22Rv1 (cell line): Measurements from ENCODE around the gene SPOCK1.

Experiments
- ZFX ChIP-seq: fragments of 450-650 bp; IDR thresholded peaks from 2 replicates; pipeline ENCODE4 v1.6.1; 2017; ENCODE audit warnings: antibody characterized with exemption, borderline replicate concordance
- TF ChIP-seq, protein P1 (sequence below): fragments of 450-650 bp; IDR thresholded peaks from 2 replicates; pipeline ENCODE4 v1.5.1; 2017; ENCODE audit warnings: mild to moderate bottlenecking

DNA sequence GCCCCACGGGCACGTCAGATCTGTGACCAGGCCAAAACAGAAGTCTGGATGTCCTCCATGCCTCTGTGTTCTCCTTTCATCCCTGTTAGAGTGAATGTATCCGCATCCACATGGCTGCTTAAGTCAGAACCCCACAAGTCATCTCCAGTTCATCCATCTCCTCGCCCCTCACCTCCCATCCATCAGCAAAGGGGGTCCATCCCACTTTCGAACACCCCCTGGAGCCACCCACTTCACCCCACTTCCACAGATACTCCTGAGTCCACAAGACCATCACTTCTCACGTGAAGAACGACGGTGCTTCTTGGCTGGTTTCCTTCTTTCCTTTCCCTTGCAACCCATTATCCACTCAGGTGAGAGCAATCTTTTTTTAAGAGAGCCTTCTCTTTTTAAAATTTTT, 3.5 kb upstream of the SPOCK1 start:
- TF ChIP-seq, protein P1, sequence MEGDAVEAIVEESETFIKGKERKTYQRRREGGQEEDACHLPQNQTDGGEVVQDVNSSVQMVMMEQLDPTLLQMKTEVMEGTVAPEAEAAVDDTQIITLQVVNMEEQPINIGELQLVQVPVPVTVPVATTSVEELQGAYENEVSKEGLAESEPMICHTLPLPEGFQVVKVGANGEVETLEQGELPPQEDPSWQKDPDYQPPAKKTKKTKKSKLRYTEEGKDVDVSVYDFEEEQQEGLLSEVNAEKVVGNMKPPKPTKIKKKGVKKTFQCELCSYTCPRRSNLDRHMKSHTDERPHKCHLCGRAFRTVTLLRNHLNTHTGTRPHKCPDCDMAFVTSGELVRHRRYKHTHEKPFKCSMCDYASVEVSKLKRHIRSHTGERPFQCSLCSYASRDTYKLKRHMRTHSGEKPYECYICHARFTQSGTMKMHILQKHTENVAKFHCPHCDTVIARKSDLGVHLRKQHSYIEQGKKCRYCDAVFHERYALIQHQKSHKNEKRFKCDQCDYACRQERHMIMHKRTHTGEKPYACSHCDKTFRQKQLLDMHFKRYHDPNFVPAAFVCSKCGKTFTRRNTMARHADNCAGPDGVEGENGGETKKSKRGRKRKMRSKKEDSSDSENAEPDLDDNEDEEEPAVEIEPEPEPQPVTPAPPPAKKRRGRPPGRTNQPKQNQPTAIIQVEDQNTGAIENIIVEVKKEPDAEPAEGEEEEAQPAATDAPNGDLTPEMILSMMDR: no peak
- no peak for TF ChIP-seq ZFX
